ENCODE data around the gene ORAI2.

ORAI2 gene

DNA sequence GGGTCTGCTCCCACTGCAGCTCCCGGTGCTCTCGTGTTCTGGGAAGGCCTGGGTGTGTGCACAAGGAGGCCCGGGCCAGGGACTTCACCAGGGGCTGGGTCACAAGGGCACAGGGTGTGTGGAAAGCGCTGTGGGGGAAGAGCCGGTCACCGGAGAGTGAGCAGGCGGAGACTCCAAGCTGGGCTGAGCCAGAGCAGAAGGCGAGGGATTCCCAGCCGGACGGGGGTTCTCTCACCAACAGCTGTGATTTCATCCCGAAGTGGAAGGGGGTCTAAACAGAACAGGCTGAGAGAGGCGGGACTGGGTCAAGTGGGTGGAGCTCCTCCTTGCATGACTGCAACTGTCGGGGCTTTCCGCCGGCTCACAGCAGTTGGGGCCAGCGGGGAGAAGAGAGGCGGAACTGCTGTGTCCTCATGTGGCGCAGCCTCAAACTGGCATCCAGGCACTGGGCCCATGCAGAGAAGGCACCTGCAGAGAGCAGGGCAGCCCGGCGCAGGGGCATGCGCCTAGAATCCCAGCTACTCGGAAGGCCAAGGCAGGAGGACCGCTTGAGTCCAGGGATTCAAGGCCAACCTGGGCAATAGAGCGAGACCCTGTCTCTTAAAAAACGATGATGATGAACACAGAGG is 7.6 kb upstream of the ORAI2 start:
- peaks cover 22% of the 10 kb centered on the region for H3K36me3 ChIP-seq (ENCODE audit: low read depth)
- H3K9me3 ChIP-seq (ENCODE audit: severe bottlenecking), result no peaks in the 10 kb centered on the region
- TF ChIP-seq, protein P1, sequence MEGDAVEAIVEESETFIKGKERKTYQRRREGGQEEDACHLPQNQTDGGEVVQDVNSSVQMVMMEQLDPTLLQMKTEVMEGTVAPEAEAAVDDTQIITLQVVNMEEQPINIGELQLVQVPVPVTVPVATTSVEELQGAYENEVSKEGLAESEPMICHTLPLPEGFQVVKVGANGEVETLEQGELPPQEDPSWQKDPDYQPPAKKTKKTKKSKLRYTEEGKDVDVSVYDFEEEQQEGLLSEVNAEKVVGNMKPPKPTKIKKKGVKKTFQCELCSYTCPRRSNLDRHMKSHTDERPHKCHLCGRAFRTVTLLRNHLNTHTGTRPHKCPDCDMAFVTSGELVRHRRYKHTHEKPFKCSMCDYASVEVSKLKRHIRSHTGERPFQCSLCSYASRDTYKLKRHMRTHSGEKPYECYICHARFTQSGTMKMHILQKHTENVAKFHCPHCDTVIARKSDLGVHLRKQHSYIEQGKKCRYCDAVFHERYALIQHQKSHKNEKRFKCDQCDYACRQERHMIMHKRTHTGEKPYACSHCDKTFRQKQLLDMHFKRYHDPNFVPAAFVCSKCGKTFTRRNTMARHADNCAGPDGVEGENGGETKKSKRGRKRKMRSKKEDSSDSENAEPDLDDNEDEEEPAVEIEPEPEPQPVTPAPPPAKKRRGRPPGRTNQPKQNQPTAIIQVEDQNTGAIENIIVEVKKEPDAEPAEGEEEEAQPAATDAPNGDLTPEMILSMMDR (IDR thresholded peaks at IDR 0.05; ENCODE audit: poor library complexity, severe bottlenecking), result no peak
- H3K27me3 ChIP-seq (ENCODE audit: insufficient read depth, poor library complexity, severe bottlenecking), result no peaks in the 10 kb centered on the region
- no peak overlapping the region for H3K27ac ChIP-seq (ENCODE audit: poor library complexity, severe bottlenecking)
- no peak for DNase-seq (ENCODE audit: low spot score)
- H3K4me3 ChIP-seq (ENCODE audit: severe bottlenecking), result no peak overlapping the region
- H3K4me1 ChIP-seq (ENCODE audit: insufficient read depth, poor library complexity, severe bottlenecking), result peaks cover 8% of the 10 kb centered on the region
- ATAC-seq (ENCODE audit: low read depth), result no peak

DNA sequence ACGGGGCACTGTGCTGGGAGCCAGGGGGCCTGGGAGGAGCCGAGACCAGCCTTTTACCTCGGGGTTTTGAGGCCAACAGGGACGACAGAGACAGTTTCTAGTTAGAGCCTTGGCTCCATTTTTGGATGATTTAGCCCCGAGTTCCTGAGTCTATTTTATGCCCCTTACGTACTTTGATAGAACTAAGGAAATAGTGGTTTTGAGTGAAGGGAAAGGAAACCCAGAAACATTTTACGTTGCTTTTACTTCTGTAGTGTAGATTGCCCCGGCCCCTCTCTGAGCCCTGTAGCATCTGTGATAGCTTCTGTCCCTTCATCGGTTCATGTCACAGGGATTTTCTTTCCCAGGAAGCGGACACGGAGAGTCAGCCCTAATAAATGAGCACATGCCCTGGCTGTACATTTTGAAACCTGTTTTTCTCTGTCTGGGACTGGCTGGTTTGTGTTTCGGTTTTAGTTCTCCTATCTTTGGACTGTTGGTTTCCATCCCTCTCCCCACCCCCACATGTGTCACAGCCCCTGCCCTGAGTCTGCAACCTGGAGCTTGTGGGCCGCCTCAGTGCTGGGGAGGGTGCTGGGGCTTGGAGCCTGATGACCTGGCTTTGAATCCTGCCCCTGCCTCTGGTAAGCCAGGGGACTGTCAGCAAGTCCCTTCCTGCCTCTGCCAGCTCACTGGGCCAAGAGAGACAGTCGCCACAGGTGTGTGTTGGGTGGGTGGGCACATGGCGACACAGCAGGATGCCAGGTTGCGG is 6.9 kb upstream of the ORAI2 start:
- TF ChIP-seq, protein P1 (IDR thresholded peaks at IDR 0.05; ENCODE audit: poor library complexity, severe bottlenecking), result no peak
- DNase-seq (ENCODE audit: low spot score) (no peak), ATAC-seq (ENCODE audit: low read depth) (no peak)
- H3K9me3 ChIP-seq (ENCODE audit: severe bottlenecking), result no peaks in the 10 kb centered on the region
- peaks cover 14% of the 10 kb centered on the region for H3K4me1 ChIP-seq (ENCODE audit: insufficient read depth, poor library complexity, severe bottlenecking)
- H3K27me3 ChIP-seq (ENCODE audit: insufficient read depth, poor library complexity, severe bottlenecking), result no peaks in the 10 kb centered on the region
- no peak overlapping the region for H3K27ac ChIP-seq (ENCODE audit: poor library complexity, severe bottlenecking)
- no peak overlapping the region for H3K4me3 ChIP-seq (ENCODE audit: severe bottlenecking)
- peaks cover 18% of the 10 kb centered on the region for H3K36me3 ChIP-seq (ENCODE audit: low read depth)

DNA sequence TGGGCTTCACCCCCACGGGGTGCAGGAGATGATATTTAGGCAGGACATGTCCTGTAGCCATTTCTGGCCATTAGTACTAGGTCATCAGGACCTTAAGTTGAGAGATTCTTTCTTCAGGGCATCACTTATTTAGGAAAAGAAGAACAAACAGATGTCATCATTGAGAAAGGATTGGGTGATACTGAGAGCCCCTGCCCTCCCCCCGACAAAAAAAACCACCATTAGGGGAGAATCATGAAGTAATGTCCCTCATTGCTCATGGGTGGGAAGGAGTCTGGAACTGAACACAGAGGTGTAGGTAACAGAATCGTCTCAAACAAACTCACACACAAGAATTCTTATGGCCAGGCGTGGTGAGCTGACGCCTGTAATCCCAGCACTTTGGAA is 6.4 kb upstream of the ORAI2 start:
- no peak overlapping the region for H3K4me3 ChIP-seq (ENCODE audit: severe bottlenecking)
- H3K27me3 ChIP-seq (ENCODE audit: insufficient read depth, poor library complexity, severe bottlenecking), result no peaks in the 10 kb centered on the region
- DNase-seq (ENCODE audit: low spot score) (no peak), ATAC-seq (ENCODE audit: low read depth) (no peak)
- no peaks in the 10 kb centered on the region for H3K9me3 ChIP-seq (ENCODE audit: severe bottlenecking)
- H3K27ac ChIP-seq (ENCODE audit: poor library complexity, severe bottlenecking), result no peak overlapping the region
- peaks cover 14% of the 10 kb centered on the region for H3K4me1 ChIP-seq (ENCODE audit: insufficient read depth, poor library complexity, severe bottlenecking)
- TF ChIP-seq, protein P1 (IDR thresholded peaks at IDR 0.05; ENCODE audit: poor library complexity, severe bottlenecking), result no peak
- peaks cover 18% of the 10 kb centered on the region for H3K36me3 ChIP-seq (ENCODE audit: low read depth)

DNA sequence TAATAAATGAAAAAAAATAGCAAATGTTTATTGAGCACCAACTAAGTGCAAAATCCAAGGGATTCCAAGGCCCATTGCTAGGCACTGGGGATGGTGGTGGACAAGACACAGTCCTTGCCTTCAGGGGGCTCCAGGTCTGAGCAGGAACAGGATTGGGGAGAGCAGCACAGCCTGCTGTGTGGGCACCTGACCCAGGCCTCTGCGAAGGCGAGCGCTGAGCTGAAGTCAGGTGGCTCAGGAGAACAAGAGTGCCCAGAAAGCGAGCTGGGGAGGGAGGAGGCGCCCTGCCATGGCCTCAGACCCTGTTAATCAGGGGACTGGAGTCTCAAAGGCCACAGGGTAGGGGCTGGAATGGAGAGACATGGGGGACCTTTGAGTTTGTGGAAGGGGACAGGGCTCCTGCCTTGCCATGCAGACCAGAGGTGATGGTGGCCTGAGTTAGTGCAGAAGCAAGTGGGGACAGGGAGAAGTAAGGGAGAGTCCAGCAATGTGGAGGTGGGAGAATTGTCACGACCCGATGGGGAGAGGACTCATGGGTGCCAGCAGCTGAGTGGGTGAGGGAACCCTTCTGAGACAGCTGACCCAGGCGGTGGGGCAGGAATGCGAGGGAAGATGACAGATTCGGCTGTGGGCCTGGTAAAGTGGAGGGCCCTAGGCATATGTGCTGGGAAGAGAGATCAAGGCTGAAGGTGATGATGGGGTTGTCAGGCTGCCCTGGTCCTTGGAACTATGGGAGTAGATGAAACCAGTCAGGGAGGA is 4.1 kb upstream of the ORAI2 start:
- Histone ChIP-seq H3K4me1 (ENCODE audit: insufficient read depth, poor library complexity, severe bottlenecking) (peaks cover 9% of the 10 kb centered on the region), H3K36me3 (ENCODE audit: low read depth) (peaks cover 11% of the 10 kb centered on the region; the same call in 1 of the 2 replicates), H3K27ac (ENCODE audit: poor library complexity, severe bottlenecking) (no peak overlapping the region), H3K4me3 (ENCODE audit: severe bottlenecking) (no peak overlapping the region), H3K9me3 (ENCODE audit: severe bottlenecking) (no peaks in the 10 kb centered on the region), H3K27me3 (ENCODE audit: insufficient read depth, poor library complexity, severe bottlenecking) (no peaks in the 10 kb centered on the region)
- DNase-seq (ENCODE audit: low spot score) (no peak), ATAC-seq (ENCODE audit: low read depth) (no peak)
- TF ChIP-seq, protein P1 (IDR thresholded peaks at IDR 0.05; ENCODE audit: poor library complexity, severe bottlenecking), result no peak
